HG03196 (cell line): ENCODE measurements around the gene MCTP1.
"Not testable (repeated sequence)": the region's sequence is repeated elsewhere in the genome, so short reads cannot be mapped to it uniquely, and the experiment has no call there.

Experiments
- ATAC-seq: cut with Tn5 transposase; IDR thresholded peaks from one replicate; pipeline ENCODE4 v1.9.1; 2021; ENCODE audit not compliant: unreplicated experiment

MCTP1 gene

GRCh38 chr5:95184924-95185323 lies 100.0 kb downstream of the MCTP1 start:
- no peak for ATAC-seq

GRCh38 chr5:95181644-95182043 lies 103.2 kb downstream of the MCTP1 start:
- ATAC-seq, result no peak

- ATAC-seq, result no peak
Measured at GRCh38 chr5:95178046-95178651, 106.7 kb downstream of the MCTP1 start.

- ATAC-seq, result no peak
Measured at GRCh38 chr5:95177456-95177855, 107.4 kb downstream of the MCTP1 start.

GRCh38 chr5:95175106-95175505 lies 109.8 kb downstream of the MCTP1 start:
- ATAC-seq, result no peak

- ATAC-seq, result no peak
Measured at GRCh38 chr5:95172659-95173058, 112.2 kb downstream of the MCTP1 start.

- ATAC-seq, result no peak
Measured at GRCh38 chr5:95164861-95165260, 120.0 kb downstream of the MCTP1 start.

- ATAC-seq, result no peak
Measured at GRCh38 chr5:95163079-95163478, 121.8 kb downstream of the MCTP1 start.

- no peak for ATAC-seq
Measured at GRCh38 chr5:95162231-95162992, 122.5 kb downstream of the MCTP1 start.

- ATAC-seq, result no peak
Measured at GRCh38 chr5:95159603-95160002, 125.3 kb downstream of the MCTP1 start.

GRCh38 chr5:95155888-95156287 lies 129.0 kb downstream of the MCTP1 start:
- ATAC-seq, result no peak

- no peak for ATAC-seq
Measured at GRCh38 chr5:95153511-95153910, 131.4 kb downstream of the MCTP1 start.

- ATAC-seq, result no peak
Measured at GRCh38 chr5:95152535-95152934, 132.4 kb downstream of the MCTP1 start.

GRCh38 chr5:95152131-95152530 lies 132.8 kb downstream of the MCTP1 start:
- ATAC-seq, result no peak

- ATAC-seq, result no peak
Measured at GRCh38 chr5:95151694-95152093, 133.2 kb downstream of the MCTP1 start.

- no peak for ATAC-seq
Measured at GRCh38 chr5:95149387-95149786, 135.5 kb downstream of the MCTP1 start.

GRCh38 chr5:95148453-95148852 lies 136.4 kb downstream of the MCTP1 start:
- no peak for ATAC-seq

GRCh38 chr5:95143858-95144257 lies 141.0 kb downstream of the MCTP1 start:
- ATAC-seq, result not testable (repeated sequence)

- ATAC-seq, result no peak
Measured at GRCh38 chr5:95142145-95142544, 142.7 kb downstream of the MCTP1 start.

GRCh38 chr5:95141141-95141540 lies 143.8 kb downstream of the MCTP1 start:
- no peak for ATAC-seq

GRCh38 chr5:95134326-95134725 lies 150.6 kb downstream of the MCTP1 start:
- ATAC-seq, result no peak

GRCh38 chr5:95132096-95132495 lies 152.8 kb downstream of the MCTP1 start:
- ATAC-seq, result no peak

- ATAC-seq, result no peak
Measured at GRCh38 chr5:95130941-95131340, 154.0 kb downstream of the MCTP1 start.
